GM12878 (cell line): ENCODE measurements around the gene SMAGP. TPM values are rescaled to one million over a fixed set of nuclear protein-coding genes. Genes with fewer than 3 reads are reported as not detected.

Experiments used
- ATAC-seq: fragments of 200-7000 bp; cut with Tn5 transposase; 3 replicates; pipeline ENCODE4 v1.9.1; 2020; ENCODE audit warnings: mild to moderate bottlenecking, moderate library complexity
- BruUV-seq: library from RNA; stranded (reverse); fragments of 400-500 nt; replicated peaks from 2 replicates; lab custom pipeline; 2021; lab: Mats Ljungman, UMichigan
- CTCF ChIA-PET: fragments of 300-600 bp; sonication (Branson Sonifier 250); formaldehyde crosslinking; extraction: SDS; loops from one replicate; lab custom pipeline; 2021; ENCODE audit warnings: inconsistent platforms; lab: Yijun Ruan, JAX
- POLR2A ChIA-PET: fragments of 350-600 bp; formaldehyde crosslinking; extraction: SDS; loops from one replicate; lab custom pipeline; 2021; ENCODE audit warnings: inconsistent platforms; lab: Charles Lee
- RAD21 ChIA-PET: fragments of 300-600 bp; sonication (Branson Sonifier 250); formaldehyde crosslinking; loops from one replicate; lab custom pipeline; 2023; ENCODE audit warnings: antibody characterized with exemption; ENCODE audit not compliant: unreplicated experiment; lab: Charles Lee
- SMC1A ChIA-PET: fragments of 300-600 bp; sonication (Branson Sonifier 250); formaldehyde crosslinking; loops from one replicate; lab custom pipeline; 2023; ENCODE audit not compliant: unreplicated experiment, uncharacterized antibody; lab: Charles Lee
- DNase-seq: peaks from one replicate; pipeline ENCODE4 v3.0.0-alpha.2; 2011; ENCODE audit warnings: low read depth, low spot score
- FAIRE-seq: peaks from 3 replicates; lab custom pipeline; 2011; peaks lifted over from hg19 to GRCh38; lab: Jason Lieb, UNC
- H2AFZ ChIP-seq: 2 replicates; pipeline ENCODE4 v1.6.0; 2011; ENCODE audit warnings: low read depth, low read length, control low read depth; ENCODE audit not compliant: control insufficient read depth
- H3K27ac ChIP-seq: 2 replicates; pipeline ENCODE4 v1.5.1; 2011; ENCODE audit warnings: control low read depth; ENCODE audit not compliant: control insufficient read depth, insufficient read depth
- H3K27me3 ChIP-seq, 2 experiments: replicated peaks in 1 of 2; 2 replicates each; pipeline versions ENCODE4 v1.6.0 to v1.6.1; 2011; ENCODE audit warnings: low read length in 1 of 2; ENCODE audit not compliant: control insufficient read depth in 2 of 2, insufficient read depth in 2 of 2
- H3K36me3 ChIP-seq, 2 experiments: 2 replicates each; pipeline ENCODE4 v1.5.1; 2011; ENCODE audit warnings: low read length in 1 of 2; ENCODE audit not compliant: control insufficient read depth in 2 of 2, insufficient read depth in 2 of 2
- H3K4me1 ChIP-seq: 2 replicates; pipeline ENCODE4 v1.6.1; 2011; ENCODE audit warnings: mild to moderate bottlenecking, low read length, moderate library complexity, mixed read lengths; ENCODE audit not compliant: control insufficient read depth, insufficient read depth
- H3K4me2 ChIP-seq: 2 replicates; pipeline ENCODE4 v1.6.0; 2011; ENCODE audit warnings: control low read depth; ENCODE audit not compliant: control insufficient read depth, insufficient read depth
- H3K4me3 ChIP-seq: fragments of 200-600 bp; sonication (generic); 2 replicates; pipeline ENCODE4 v1.5.1; 2016
- H3K79me2 ChIP-seq: 2 replicates; pipeline ENCODE4 v1.6.0; 2011; ENCODE audit warnings: low read length; ENCODE audit not compliant: control insufficient read depth, insufficient read depth
- H3K9ac ChIP-seq: 2 replicates; pipeline ENCODE4 v1.8.0; 2011; ENCODE audit warnings: low read length, control low read depth, mixed read lengths; ENCODE audit not compliant: control insufficient read depth, insufficient read depth
- H3K9me3 ChIP-seq: replicated peaks from 3 replicates; pipeline ENCODE4 v1.5.1; 2011; ENCODE audit warnings: mild to moderate bottlenecking, low read length; ENCODE audit not compliant: control insufficient read depth, insufficient read depth
- H4K20me1 ChIP-seq: 2 replicates; pipeline ENCODE4 v1.6.0; 2011; ENCODE audit not compliant: control insufficient read depth, insufficient read depth
- BCL11A ChIP-seq: IDR thresholded peaks from 2 replicates; pipeline ENCODE4 v1.6.1; 2011; ENCODE audit warnings: low read depth, low read length
- BHLHE40 ChIP-seq, 2 experiments: fragments of 450-650 bp in 1 of 2; IDR thresholded peaks; 2 replicates each; pipeline ENCODE4 v1.6.1; 2011 to 2017; ENCODE audit warnings: low read depth in 2 of 2, borderline replicate concordance in 1 of 2, improper control_type of control experiment in 1 of 2, low read length in 1 of 2, mild to moderate bottlenecking in 1 of 2
- CBFB ChIP-seq: IDR thresholded peaks from 2 replicates; pipeline ENCODE4 v1.6.1; 2016; ENCODE audit warnings: antibody characterized with exemption, low read depth
- CEBPB ChIP-seq, 2 experiments: fragments of 150-350 bp in 1 of 2; IDR thresholded peaks; 2 replicates each; pipeline ENCODE4 v1.6.1; 2012 to 2014; ENCODE audit warnings: low read depth in 2 of 2, low read length in 2 of 2, borderline replicate concordance in 1 of 2, inconsistent platforms in 1 of 2
- CHD2 ChIP-seq: IDR thresholded peaks from 2 replicates; pipeline ENCODE4 v1.6.1; 2011; ENCODE audit warnings: low read depth, low read length, improper control_type of control experiment, borderline replicate concordance
- PAX8 ChIP-seq: fragments of 450-650 bp; IDR thresholded peaks from 2 replicates; pipeline ENCODE4 v1.6.1; 2017; ENCODE audit warnings: mild to moderate bottlenecking, moderate library complexity
- PML ChIP-seq: IDR thresholded peaks from 2 replicates; pipeline ENCODE4 v1.6.1; 2012; ENCODE audit warnings: low read length, inconsistent platforms
- POLR2AphosphoS2 ChIP-seq: IDR thresholded peaks from 2 replicates; pipeline ENCODE4 v1.6.1; 2011; ENCODE audit warnings: low read depth, mild to moderate bottlenecking, low read length, improper control_type of control experiment, moderate library complexity
- SREBF1 ChIP-seq: IDR thresholded peaks from 2 replicates; pipeline ENCODE4 v1.6.1; 2012; ENCODE audit warnings: mild to moderate bottlenecking, low read length
- ZNF24 ChIP-seq: fragments of 450-650 bp; IDR thresholded peaks from 2 replicates; pipeline ENCODE4 v1.6.1; 2017; ENCODE audit warnings: antibody characterized with exemption, mild to moderate bottlenecking
- WGBS: methylation state at CpG from one replicate; pipeline ENCODE4 v1.1.6; 2016; ENCODE audit warnings: low lambda C conversion rate; ENCODE audit not compliant: insufficient replicate concordance, insufficient coverage; ENCODE audit errors: missing lambda C conversion rate; 5-methylcytosine and 5-hydroxymethylcytosine counted together
- in situ Hi-C: fragments of 300-500 bp; cut with MboI; formaldehyde crosslinking; loops from 9 replicates; pipeline ENCODE4 v1.14.3; 2018; ENCODE audit warnings: mixed read lengths
- intact Hi-C: fragments of 100-400 bp; cut with micrococcal nuclease; formaldehyde crosslinking; loops from one replicate; pipeline ENCODE4 v1.14.2; 2022; ENCODE audit not compliant: unreplicated experiment
- polyA plus RNA-seq, 11 experiments: library from polyadenylated mRNA; depleted of rRNA in 4 of 11; unstranded in 6 of 11; stranded (reverse) in 5 of 11; fragments of >200 nt; fragmentation: Nextera tagmentation in 4 of 11; fragmentation: Illumina TruSeq in 1 of 11; extraction: Ambion mirVana in 4 of 11; extraction: Trizol in 1 of 11; gene quantifications; 1 replicate in 1 of 11; 2 replicates in 10 of 11; pipeline versions ENCODE4 v1.2.1 to v1.2.3, GENCODE V29; 2011 to 2016; ENCODE audit warnings: inconsistent platforms in 2 of 11, missing spikeins in 2 of 11, low read depth in 1 of 11
- total RNA-seq, 4 experiments: library from RNA; depleted of rRNA in 3 of 4; stranded (reverse); fragments of >200 nt in 3 of 4; fragmentation: Illumina TruSeq in 1 of 4; extraction: Trizol in 1 of 4; gene quantifications; 2 replicates each; pipeline versions ENCODE4 v1.2.1 to v1.2.3, GENCODE V29; 2013 to 2021
- TF ChIP-seq, protein P1 (sequence below): IDR thresholded peaks from 2 replicates; pipeline ENCODE4 v1.6.1; 2012; ENCODE audit warnings: low read depth, low read length, improper control_type of control experiment
- TF ChIP-seq, protein P2 (sequence below): IDR thresholded peaks from 2 replicates; pipeline ENCODE4 v1.6.1; 2011; ENCODE audit warnings: low read depth, low read length, improper control_type of control experiment, borderline replicate concordance
- TF ChIP-seq, protein P3 (sequence below): fragments of 450-650 bp; IDR thresholded peaks from 2 replicates; pipeline ENCODE4 v1.6.1; 2017; ENCODE audit warnings: mild to moderate bottlenecking, low read depth, inconsistent platforms; ENCODE audit not compliant: poor library complexity, severe bottlenecking
- TF ChIP-seq, protein P4 (sequence below): fragments of 450-650 bp; IDR thresholded peaks from 2 replicates; pipeline ENCODE4 v1.6.1; 2018; ENCODE audit warnings: mild to moderate bottlenecking, low read depth, moderate library complexity; ENCODE audit not compliant: partially characterized antibody

The SMAGP gene
- total and polyA plus RNA-seq, 10 of the 15 experiments (the other 5 are each of a cell fraction or from before 2014, with no cell fraction given), result 0.42 to 7.1 (median 3.9) TPM

DNA sequence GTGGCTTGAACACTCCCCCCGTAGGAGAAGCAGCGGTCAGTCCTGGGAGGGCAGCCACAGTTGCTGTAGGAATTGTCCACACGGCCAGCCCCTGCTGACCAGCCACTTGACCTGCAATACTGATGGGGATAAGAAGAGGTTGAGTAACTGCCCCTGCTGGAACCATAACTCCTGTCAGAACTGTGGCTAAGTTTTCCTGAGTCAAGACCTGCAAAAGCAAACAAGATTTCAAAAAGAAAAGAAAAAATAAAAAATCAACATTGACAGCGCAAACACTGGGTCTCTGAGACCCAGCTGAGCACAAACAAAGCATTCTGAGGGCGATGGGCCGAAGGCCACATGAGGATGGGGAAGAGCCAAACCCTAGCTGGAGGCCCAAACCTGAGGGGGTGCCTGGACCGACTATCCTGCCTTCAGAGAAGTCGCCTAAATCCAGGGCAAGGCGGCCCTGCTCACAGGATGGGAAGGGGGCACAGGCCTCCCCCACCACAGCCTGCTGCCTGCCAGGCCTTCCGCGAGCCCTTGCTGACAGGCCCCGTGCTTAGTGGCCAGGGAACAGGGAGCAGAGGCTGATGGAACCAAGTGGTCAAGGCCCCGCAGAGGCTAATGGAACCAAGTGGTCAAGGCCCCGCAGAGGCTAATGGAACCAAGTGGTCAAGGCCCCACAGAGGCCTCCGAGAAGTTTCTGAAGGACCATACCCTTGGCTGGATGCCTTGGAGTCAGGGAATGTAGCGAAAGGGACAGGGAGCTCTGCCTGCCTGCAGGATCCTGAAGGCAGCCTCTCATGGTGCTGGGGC, 71.4 kb downstream of the SMAGP start (continued):
- TF ChIP-seq BHLHE40 (IDR thresholded peaks at IDR 0.05; ENCODE audit: borderline replicate concordance in 1 of 2, low read depth in 2 of 2, low read length in 1 of 2), result no peak
- no peak for TF ChIP-seq BCL11A
- TF ChIP-seq, protein P1, sequence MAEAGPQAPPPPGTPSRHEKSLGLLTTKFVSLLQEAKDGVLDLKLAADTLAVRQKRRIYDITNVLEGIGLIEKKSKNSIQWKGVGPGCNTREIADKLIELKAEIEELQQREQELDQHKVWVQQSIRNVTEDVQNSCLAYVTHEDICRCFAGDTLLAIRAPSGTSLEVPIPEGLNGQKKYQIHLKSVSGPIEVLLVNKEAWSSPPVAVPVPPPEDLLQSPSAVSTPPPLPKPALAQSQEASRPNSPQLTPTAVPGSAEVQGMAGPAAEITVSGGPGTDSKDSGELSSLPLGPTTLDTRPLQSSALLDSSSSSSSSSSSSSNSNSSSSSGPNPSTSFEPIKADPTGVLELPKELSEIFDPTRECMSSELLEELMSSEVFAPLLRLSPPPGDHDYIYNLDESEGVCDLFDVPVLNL, result no peak
- TF ChIP-seq, protein P2, sequence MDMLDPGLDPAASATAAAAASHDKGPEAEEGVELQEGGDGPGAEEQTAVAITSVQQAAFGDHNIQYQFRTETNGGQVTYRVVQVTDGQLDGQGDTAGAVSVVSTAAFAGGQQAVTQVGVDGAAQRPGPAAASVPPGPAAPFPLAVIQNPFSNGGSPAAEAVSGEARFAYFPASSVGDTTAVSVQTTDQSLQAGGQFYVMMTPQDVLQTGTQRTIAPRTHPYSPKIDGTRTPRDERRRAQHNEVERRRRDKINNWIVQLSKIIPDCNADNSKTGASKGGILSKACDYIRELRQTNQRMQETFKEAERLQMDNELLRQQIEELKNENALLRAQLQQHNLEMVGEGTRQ, result no peak
- TF ChIP-seq CEBPB (IDR thresholded peaks at IDR 0.05; ENCODE audit: borderline replicate concordance in 1 of 2, low read depth in 2 of 2, low read length in 2 of 2), result no peak

DNA sequence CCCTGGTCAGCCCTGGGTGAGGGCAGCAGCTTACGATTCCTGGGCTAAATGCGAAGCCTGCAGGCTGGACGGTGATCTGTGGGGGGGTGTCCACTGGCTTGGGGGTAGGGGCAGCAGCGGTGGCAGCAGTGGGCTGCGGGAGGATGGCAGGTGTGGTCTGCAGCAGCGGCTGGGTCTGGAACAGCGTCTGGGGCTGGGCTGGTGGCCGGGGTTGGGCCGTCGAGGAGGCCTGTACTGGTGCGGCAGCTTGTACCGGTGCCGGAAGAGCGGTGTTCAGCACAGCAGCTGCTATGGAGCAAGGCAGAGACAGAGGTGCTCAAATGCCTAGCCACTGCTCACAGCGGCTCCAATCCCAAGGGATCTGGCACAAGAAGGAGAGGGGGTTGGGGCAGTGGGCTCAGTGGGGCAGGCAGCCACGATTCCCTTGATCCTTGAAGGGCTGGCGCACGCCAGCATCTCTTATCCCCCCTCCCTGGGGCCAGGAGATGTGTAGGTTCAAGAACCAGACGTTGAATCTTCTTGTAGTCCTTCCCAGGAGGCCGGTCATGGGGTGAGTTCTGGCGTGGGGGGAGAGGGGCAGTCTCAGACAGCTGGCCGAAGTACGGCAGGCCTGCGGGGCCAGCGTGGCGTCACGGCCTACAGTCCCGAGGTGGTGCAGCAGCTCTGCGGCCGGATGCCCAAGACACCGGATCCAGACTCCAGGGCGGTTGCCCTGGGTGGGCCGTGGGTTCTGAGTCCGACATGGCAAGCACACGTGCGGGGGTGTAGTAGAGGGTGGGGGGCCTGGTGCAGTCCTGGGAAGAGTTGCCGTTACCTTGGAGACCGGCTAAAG, 72.3 kb downstream of the SMAGP start:
- Histone ChIP-seq H4K20me1 (no peaks in the 10 kb centered on the region), H2AFZ (no peak overlapping the region), H3K27ac (no peak overlapping the region), H3K4me1 (no peaks in the 10 kb centered on the region), H3K79me2 (no peaks in the 10 kb centered on the region), H3K9me3 (no peaks in the 10 kb centered on the region), H3K36me3 (no peaks in the 10 kb centered on the region), H3K9ac (no peak overlapping the region), H3K4me2 (no peak overlapping the region), H3K4me3 (no peak overlapping the region), H3K27me3 (no peaks in the 10 kb centered on the region)
- BruUV-seq, result no TSS peak
- DNase-seq (no peak), FAIRE-seq (no peak), ATAC-seq (no peak)
- RAD21 ChIA-PET, result no interaction called here
- POLR2A ChIA-PET, result no interaction called here
- CTCF ChIA-PET, result no interaction called here
- SMC1A ChIA-PET, result no interaction called here
- in situ Hi-C loops, result no loop called here
- WGBS, result 82% methylated on average over 37 of the region's 38 CpGs
- intact Hi-C loops, result no loop called here
- TF ChIP-seq CHD2 (no peak), ZNF24 (no peak), SREBF1 (no peak), POLR2AphosphoS2 (no peak), PAX8 (no peak), PML (no peak), CBFB (no peak)
- TF ChIP-seq, protein P3, sequence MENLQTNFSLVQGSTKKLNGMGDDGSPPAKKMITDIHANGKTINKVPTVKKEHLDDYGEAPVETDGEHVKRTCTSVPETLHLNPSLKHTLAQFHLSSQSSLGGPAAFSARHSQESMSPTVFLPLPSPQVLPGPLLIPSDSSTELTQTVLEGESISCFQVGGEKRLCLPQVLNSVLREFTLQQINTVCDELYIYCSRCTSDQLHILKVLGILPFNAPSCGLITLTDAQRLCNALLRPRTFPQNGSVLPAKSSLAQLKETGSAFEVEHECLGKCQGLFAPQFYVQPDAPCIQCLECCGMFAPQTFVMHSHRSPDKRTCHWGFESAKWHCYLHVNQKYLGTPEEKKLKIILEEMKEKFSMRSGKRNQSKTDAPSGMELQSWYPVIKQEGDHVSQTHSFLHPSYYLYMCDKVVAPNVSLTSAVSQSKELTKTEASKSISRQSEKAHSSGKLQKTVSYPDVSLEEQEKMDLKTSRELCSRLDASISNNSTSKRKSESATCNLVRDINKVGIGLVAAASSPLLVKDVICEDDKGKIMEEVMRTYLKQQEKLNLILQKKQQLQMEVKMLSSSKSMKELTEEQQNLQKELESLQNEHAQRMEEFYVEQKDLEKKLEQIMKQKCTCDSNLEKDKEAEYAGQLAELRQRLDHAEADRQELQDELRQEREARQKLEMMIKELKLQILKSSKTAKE, result no peak
- TF ChIP-seq, protein P4, sequence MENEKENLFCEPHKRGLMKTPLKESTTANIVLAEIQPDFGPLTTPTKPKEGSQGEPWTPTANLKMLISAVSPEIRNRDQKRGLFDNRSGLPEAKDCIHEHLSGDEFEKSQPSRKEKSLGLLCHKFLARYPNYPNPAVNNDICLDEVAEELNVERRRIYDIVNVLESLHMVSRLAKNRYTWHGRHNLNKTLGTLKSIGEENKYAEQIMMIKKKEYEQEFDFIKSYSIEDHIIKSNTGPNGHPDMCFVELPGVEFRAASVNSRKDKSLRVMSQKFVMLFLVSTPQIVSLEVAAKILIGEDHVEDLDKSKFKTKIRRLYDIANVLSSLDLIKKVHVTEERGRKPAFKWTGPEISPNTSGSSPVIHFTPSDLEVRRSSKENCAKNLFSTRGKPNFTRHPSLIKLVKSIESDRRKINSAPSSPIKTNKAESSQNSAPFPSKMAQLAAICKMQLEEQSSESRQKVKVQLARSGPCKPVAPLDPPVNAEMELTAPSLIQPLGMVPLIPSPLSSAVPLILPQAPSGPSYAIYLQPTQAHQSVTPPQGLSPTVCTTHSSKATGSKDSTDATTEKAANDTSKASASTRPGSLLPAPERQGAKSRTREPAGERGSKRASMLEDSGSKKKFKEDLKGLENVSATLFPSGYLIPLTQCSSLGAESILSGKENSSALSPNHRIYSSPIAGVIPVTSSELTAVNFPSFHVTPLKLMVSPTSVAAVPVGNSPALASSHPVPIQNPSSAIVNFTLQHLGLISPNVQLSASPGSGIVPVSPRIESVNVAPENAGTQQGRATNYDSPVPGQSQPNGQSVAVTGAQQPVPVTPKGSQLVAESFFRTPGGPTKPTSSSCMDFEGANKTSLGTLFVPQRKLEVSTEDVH, result no peak
